Parathyroid adenoma (tissue), 2 donors: ENCODE measurements around the gene ITPR1.
A peak's percentile ranks its signal among the peaks of the same experiment; 100 is the strongest.

Experiments
- H2AFZ ChIP-seq: fragments of 300-600 bp; sonication (generic); one replicate; pipeline ENCODE4 v1.7.0; 2017; ENCODE audit warnings: antibody characterized with exemption, mild to moderate bottlenecking
- H3K27ac ChIP-seq: fragments of 300-600 bp; sonication (generic); one replicate; pipeline ENCODE4 v1.7.0; 2017
- H3K27me3 ChIP-seq: fragments of 300-600 bp; sonication (generic); one replicate; pipeline ENCODE4 v1.7.0; 2017; ENCODE audit warnings: low read length; ENCODE audit not compliant: control insufficient read depth, insufficient read depth
- H3K36me3 ChIP-seq: fragments of 300-600 bp; sonication (generic); one replicate; pipeline ENCODE4 v1.7.0; 2017; ENCODE audit warnings: low read length; ENCODE audit not compliant: control insufficient read depth, insufficient read depth
- H3K4me1 ChIP-seq: fragments of 300-600 bp; sonication (generic); one replicate; pipeline ENCODE4 v1.7.0; 2017; ENCODE audit warnings: control low read depth
- H3K4me2 ChIP-seq: fragments of 300-600 bp; sonication (generic); one replicate; pipeline ENCODE4 v1.7.0; 2017; ENCODE audit warnings: low read length
- H3K4me3 ChIP-seq: fragments of 300-600 bp; sonication (generic); one replicate; pipeline ENCODE4 v1.7.0; 2017; ENCODE audit warnings: low read depth, low read length
- H3K79me2 ChIP-seq: fragments of 300-600 bp; sonication (generic); one replicate; pipeline ENCODE4 v1.7.0; 2017; ENCODE audit warnings: control low read depth
- H3K9ac ChIP-seq: fragments of 300-600 bp; sonication (generic); one replicate; pipeline ENCODE4 v1.7.0; 2017; ENCODE audit warnings: mild to moderate bottlenecking
- H3K9me3 ChIP-seq: fragments of 300-600 bp; sonication (generic); one replicate; pipeline ENCODE4 v1.7.0; 2017; ENCODE audit warnings: low read length; ENCODE audit not compliant: control insufficient read depth
- TF ChIP-seq, protein P1 (sequence below): fragments of 300-600 bp; sonication (generic); IDR thresholded peaks from one replicate; pipeline ENCODE4 v1.7.0; 2017; ENCODE audit warnings: antibody characterized with exemption, mild to moderate bottlenecking
- donor health status: primary hyperparathyroidism.

The ITPR1 gene

DNA sequence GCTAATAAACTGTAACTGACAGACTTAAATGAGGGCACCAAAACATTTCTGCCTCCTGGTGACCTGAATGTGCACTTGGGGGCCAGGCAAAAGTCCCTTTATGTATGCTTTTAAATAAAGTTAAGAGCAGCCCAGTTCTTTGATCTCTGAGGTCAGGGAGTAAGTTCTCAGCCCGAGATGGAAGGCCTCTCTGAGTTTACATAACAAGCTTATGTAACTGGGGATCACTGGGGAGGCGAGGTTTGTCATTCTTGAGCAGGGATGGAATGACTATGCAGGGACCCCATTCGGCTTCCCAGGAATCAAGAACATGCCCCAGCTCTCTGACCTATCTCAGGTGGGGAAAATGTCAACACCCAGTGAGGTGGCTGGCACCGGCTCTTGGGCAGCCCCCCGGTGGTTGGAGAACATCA lies 287.4 kb downstream of the ITPR1 start:
- peak overlapping the region; percentile 39 for H2AFZ ChIP-seq
- TF ChIP-seq, protein P1, sequence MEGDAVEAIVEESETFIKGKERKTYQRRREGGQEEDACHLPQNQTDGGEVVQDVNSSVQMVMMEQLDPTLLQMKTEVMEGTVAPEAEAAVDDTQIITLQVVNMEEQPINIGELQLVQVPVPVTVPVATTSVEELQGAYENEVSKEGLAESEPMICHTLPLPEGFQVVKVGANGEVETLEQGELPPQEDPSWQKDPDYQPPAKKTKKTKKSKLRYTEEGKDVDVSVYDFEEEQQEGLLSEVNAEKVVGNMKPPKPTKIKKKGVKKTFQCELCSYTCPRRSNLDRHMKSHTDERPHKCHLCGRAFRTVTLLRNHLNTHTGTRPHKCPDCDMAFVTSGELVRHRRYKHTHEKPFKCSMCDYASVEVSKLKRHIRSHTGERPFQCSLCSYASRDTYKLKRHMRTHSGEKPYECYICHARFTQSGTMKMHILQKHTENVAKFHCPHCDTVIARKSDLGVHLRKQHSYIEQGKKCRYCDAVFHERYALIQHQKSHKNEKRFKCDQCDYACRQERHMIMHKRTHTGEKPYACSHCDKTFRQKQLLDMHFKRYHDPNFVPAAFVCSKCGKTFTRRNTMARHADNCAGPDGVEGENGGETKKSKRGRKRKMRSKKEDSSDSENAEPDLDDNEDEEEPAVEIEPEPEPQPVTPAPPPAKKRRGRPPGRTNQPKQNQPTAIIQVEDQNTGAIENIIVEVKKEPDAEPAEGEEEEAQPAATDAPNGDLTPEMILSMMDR: no peak
- H3K9ac ChIP-seq: no peak overlapping the region
- no peak overlapping the region for H3K4me3 ChIP-seq
- no peaks in the 10 kb centered on the region for H3K79me2 ChIP-seq
- H3K27ac ChIP-seq: peak overlapping the region; percentile 16
- no peaks in the 10 kb centered on the region for H3K36me3 ChIP-seq
- no peaks in the 10 kb centered on the region for H3K9me3 ChIP-seq
- no peaks in the 10 kb centered on the region for H3K27me3 ChIP-seq
- H3K4me1 ChIP-seq: peaks cover 10% of the 10 kb centered on the region
- no peak overlapping the region for H3K4me2 ChIP-seq

GRCh38 chr3:4782095-4782494 lies 288.9 kb downstream of the ITPR1 start:
- H3K79me2 ChIP-seq: no peaks in the 10 kb centered on the region
- H3K9me3 ChIP-seq: no peaks in the 10 kb centered on the region
- peaks cover 7% of the 10 kb centered on the region for H3K4me1 ChIP-seq
- no peaks in the 10 kb centered on the region for H3K27me3 ChIP-seq
- H3K9ac ChIP-seq: no peak overlapping the region
- no peak overlapping the region for H2AFZ ChIP-seq
- no peak overlapping the region for H3K4me2 ChIP-seq
- H3K4me3 ChIP-seq: no peak overlapping the region
- TF ChIP-seq, protein P1: no peak
- no peak overlapping the region for H3K27ac ChIP-seq
- H3K36me3 ChIP-seq: no peaks in the 10 kb centered on the region

- peaks cover 1% of the 10 kb centered on the region for H3K4me1 ChIP-seq
- no peaks in the 10 kb centered on the region for H3K36me3 ChIP-seq
- no peak overlapping the region for H3K4me3 ChIP-seq
- H2AFZ ChIP-seq: no peak overlapping the region
- H3K27me3 ChIP-seq: no peaks in the 10 kb centered on the region
- no peaks in the 10 kb centered on the region for H3K79me2 ChIP-seq
- no peak overlapping the region for H3K9ac ChIP-seq
- TF ChIP-seq, protein P1: no peak
- H3K27ac ChIP-seq: no peak overlapping the region
- no peaks in the 10 kb centered on the region for H3K9me3 ChIP-seq
- H3K4me2 ChIP-seq: no peak overlapping the region
Measured at GRCh38 chr3:4785551-4785950, 292.4 kb downstream of the ITPR1 start.

DNA sequence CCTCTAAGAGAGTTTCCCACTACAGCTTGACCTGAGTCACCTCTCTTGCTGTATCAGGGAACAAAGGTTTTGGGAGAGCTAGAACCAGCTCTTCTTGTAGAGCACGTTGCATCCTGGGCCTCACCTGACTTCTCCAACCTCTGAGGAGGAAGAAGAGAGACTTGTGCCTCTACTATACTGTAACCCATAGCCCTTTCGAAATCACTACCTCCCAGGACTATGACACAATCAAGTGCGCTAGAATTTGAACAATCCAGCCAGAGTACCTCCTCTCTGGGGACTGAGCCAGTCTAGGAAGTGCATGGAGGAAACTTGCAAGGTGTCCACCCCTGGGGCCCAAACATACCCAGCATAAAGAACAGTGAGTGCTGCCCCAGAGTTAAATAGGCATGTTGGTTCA lies 293.3 kb downstream of the ITPR1 start:
- H3K27me3 ChIP-seq: no peaks in the 10 kb centered on the region
- H3K36me3 ChIP-seq: no peaks in the 10 kb centered on the region
- H3K4me2 ChIP-seq: no peak overlapping the region
- no peak overlapping the region for H3K9ac ChIP-seq
- H3K9me3 ChIP-seq: no peaks in the 10 kb centered on the region
- no peaks in the 10 kb centered on the region for H3K4me1 ChIP-seq
- no peaks in the 10 kb centered on the region for H3K79me2 ChIP-seq
- no peak overlapping the region for H3K27ac ChIP-seq
- TF ChIP-seq, protein P1: no peak
- H2AFZ ChIP-seq: no peak overlapping the region
- no peak overlapping the region for H3K4me3 ChIP-seq

- TF ChIP-seq, protein P1: no peak
- Histone ChIP-seq H3K36me3 (no peaks in the 10 kb centered on the region), H2AFZ (no peak overlapping the region), H3K79me2 (no peaks in the 10 kb centered on the region), H3K27me3 (no peaks in the 10 kb centered on the region), H3K9ac (no peak overlapping the region), H3K4me3 (no peak overlapping the region), H3K4me2 (no peak overlapping the region), H3K4me1 (no peaks in the 10 kb centered on the region), H3K27ac (no peak overlapping the region), H3K9me3 (no peaks in the 10 kb centered on the region)
Measured at GRCh38 chr3:4791358-4791757, 298.2 kb downstream of the ITPR1 start.
